Fibroblast of pulmonary artery (primary cell): ENCODE measurements around the gene EMC9.

Experiments used
- DNase-seq: peaks from one replicate; pipeline ENCODE4 v3.0.0-alpha.2; 2010; ENCODE audit warnings: low read depth
- H3K4me3 ChIP-seq: replicated peaks from 2 replicates; pipeline ENCODE4 v1.5.1; 2011; ENCODE audit warnings: low read depth, mild to moderate bottlenecking, control low read depth, low read length, moderate library complexity
- TF ChIP-seq, protein P1 (sequence below): IDR thresholded peaks from 2 replicates; pipeline ENCODE4 v1.5.1; 2011; ENCODE audit warnings: mild to moderate bottlenecking, control low read depth, low read length, inconsistent platforms; ENCODE audit errors: missing control alignments

EMC9 gene

DNA sequence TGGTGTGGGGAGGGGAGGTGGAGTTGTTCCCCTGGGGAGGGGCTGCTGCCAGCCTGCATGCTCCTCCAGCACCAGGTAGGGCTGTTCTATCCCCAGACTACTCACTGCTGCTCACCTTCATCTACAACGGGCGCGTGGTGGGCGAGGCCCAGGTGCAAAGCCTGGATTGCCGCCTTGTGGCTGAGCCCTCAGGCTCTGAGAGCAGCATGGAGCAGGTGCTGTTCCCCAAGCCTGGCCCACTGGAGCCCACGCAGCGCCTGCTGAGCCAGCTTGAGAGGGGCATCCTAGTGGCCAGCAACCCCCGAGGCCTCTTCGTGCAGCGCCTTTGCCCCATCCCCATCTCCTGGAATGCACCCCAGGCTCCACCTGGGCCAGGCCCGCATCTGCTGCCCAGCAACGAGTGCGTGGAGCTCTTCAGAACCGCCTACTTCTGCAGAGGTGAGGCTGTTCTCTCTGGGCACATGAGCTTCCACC is 23.2 kb upstream of the EMC9 start:
- no peak for DNase-seq
- TF ChIP-seq, protein P1, sequence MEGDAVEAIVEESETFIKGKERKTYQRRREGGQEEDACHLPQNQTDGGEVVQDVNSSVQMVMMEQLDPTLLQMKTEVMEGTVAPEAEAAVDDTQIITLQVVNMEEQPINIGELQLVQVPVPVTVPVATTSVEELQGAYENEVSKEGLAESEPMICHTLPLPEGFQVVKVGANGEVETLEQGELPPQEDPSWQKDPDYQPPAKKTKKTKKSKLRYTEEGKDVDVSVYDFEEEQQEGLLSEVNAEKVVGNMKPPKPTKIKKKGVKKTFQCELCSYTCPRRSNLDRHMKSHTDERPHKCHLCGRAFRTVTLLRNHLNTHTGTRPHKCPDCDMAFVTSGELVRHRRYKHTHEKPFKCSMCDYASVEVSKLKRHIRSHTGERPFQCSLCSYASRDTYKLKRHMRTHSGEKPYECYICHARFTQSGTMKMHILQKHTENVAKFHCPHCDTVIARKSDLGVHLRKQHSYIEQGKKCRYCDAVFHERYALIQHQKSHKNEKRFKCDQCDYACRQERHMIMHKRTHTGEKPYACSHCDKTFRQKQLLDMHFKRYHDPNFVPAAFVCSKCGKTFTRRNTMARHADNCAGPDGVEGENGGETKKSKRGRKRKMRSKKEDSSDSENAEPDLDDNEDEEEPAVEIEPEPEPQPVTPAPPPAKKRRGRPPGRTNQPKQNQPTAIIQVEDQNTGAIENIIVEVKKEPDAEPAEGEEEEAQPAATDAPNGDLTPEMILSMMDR = no peak
- H3K4me3 ChIP-seq = no peak overlapping the region

DNA sequence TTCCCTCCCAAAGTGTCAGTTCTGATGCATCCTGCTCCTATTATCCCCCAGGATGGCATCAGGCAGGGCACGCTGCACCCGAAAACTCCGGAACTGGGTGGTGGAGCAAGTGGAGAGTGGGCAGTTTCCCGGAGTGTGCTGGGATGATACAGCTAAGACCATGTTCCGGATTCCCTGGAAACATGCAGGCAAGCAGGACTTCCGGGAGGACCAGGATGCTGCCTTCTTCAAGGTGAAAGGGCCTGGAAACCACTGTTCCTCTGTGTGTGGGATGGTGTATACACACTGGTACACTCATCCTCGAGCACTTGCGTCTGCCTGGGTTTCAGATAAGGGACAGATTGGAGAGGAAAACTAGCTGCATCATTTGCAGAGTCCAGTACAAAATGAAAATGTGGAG is 20.7 kb upstream of the EMC9 start:
- peak overlapping the region; percentile 91 for H3K4me3 ChIP-seq
- TF ChIP-seq, protein P1 = no peak
- DNase-seq = peak; percentile 57

DNA sequence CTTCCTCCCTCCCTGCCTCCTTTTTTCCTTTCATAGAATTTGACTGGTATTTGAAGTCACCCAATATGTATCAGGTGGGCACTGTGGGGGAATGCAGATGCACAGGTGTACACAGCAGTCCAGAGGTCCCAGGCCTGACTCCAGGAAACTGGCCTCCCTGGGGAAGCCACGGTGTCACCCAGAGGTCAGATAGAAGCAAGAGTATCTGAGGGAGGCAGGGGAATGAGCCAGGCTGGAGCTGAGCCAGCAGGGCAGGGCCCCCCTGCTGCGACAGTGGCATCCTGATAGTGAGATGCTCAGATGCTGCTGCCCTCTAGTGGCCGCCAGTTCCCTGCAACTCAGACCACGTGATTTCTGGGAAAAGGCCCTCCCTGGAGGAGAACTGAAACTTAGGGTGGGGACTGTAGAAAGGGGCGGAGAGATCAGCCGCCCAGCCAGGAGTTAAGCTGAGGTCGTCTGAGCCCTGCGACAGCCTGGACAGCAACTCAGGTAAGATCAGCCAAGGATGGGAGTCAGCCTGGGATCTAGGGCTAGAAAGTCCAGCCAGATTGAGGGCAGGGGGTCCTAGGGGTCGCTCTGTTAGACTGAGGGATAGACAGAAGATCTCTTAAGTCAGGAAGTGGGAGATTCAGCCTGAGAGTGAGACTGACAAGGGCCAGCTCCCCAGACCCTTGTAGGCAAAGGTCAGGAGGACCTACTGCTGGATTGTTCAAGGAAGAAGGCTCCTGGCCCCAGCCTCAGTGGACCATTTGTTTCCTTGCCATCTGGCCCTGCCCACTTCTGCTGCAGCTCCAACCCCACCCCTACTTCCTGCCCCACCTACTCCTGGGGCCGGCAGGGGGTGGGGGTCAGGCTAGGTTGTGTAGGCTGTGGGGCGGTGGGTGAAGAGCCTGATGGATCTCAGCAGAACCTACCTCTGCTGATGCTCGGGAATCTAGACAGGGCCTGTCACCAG is 19.7 kb upstream of the EMC9 start, which contains the start of gene IRF9:
IRF9 (plus strand) TSS at position 416 of the 955 bp plus-strand sequence. CDS start 880 bp downstream, outside the sequence.
- DNase-seq = peak; percentile 96
- peak within 1 kb of the TSS; percentile 91 for H3K4me3 ChIP-seq
- TF ChIP-seq, protein P1 = peak; percentile 89

DNA sequence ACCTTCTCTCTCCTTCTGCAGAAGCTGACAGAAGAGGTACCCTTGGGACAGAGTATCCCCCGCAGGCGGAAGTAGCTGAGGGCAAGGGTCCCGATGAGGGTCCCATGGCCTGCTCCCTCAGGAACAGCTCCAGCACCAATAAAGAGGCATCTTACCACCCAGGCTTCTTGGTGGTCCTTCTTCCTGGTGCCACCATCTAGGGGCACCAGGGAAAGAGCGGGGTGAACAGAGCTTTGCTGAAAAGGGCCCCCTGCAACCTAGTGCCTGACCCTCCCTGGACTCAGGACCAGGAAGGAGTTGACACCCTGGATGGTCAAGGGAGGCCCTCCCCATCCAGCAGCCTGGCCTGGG is 19.1 kb upstream of the EMC9 start:
- no peak for DNase-seq
- TF ChIP-seq, protein P1 = no peak
- H3K4me3 ChIP-seq = no peak overlapping the region

DNA sequence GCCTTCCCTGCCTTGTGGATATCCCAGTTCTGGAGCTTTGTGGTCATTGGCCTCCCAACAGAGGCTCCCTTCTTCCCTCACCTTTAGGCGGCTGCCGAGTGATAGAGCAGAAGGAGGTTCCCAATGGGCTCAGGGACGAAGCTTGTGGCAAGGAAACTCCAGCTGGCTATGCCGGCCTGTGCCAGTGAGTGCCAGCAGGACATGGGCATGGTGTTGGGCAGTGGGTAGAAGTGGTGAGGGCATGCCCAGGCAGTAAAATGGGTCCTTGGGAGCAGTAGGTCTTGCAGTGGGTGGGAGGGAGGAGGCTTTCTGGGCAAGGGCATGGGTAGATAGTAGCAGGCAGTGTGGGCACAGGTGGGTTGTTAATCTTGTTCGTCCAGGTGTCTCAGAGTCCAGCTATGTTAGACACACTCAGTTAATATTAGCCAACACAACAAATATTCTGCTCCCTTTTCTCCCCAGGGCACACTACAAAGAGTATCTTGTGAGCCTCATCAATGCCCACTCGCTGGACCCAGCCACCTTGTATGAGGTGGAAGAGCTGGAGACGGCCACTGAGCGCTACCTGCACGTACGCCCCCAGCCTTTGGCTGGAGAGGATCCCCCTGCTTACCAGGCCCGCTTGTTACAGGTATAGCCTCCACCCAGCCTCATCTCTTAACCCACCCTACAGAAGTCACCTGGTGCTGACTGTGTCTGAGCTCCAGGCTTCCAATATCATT is 18.5 kb upstream of the EMC9 start:
- no peak for DNase-seq
- TF ChIP-seq, protein P1 = no peak
- H3K4me3 ChIP-seq = no peak overlapping the region

DNA sequence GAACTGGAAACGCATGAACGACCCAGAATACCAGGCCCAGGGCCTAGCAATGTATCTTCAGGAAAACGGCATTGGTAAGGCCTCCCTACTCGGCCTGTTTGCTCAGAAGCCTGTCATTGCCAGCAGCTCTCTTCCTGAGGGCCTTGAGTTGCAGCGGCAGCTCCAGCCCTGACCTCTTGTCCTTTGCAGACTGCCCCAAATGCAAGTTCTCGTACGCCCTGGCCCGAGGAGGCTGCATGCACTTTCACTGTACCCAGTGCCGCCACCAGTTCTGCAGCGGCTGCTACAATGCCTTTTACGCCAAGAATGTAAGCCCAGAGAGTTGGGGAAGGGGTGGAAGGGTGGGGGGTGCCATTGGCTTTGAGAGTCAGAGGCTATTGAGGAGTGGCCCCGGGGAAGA is 15.9 kb upstream of the EMC9 start:
- no peak overlapping the region for H3K4me3 ChIP-seq
- TF ChIP-seq, protein P1 = no peak
- no peak for DNase-seq
